Activated T-cell treated with anti-CD3 and anti-CD28 coated beads, Interleukin-2, amount 50 U/mL, for 24 hours (primary cell): Measurements from ENCODE around the gene C22orf42.
A peak's percentile ranks its signal among the peaks of the same experiment; 100 is the strongest.
"Not testable (repeated sequence)": the region's sequence is repeated elsewhere in the genome, so short reads cannot be mapped to it uniquely, and the experiment has no call there.

ENCODE experiments used
- DNase-seq: peaks from one replicate; pipeline ENCODE4 v3.0.0-alpha.2; 2020
- H3K27ac Mint-ChIP-seq: 2 replicates; pipeline ENCODE4 v1.8.0; 2020; ENCODE audit warnings: mild to moderate bottlenecking, mixed read lengths
- H3K27me3 Mint-ChIP-seq: 2 replicates; pipeline ENCODE4 v1.8.0; 2020; ENCODE audit warnings: mixed read lengths
- H3K36me3 Mint-ChIP-seq: 2 replicates; pipeline ENCODE4 v1.8.0; 2020; ENCODE audit warnings: low read depth, mixed read lengths
- H3K4me1 Mint-ChIP-seq: 2 replicates; pipeline ENCODE4 v1.8.0; 2020; ENCODE audit warnings: low read depth, mixed read lengths
- H3K4me3 Mint-ChIP-seq: 2 replicates; pipeline ENCODE4 v1.8.0; 2020; ENCODE audit warnings: mild to moderate bottlenecking, moderate library complexity, mixed read lengths
- H3K9me3 Mint-ChIP-seq: 2 replicates; pipeline ENCODE4 v1.8.0; 2020; ENCODE audit warnings: mixed read lengths

Gene C22orf42

DNA sequence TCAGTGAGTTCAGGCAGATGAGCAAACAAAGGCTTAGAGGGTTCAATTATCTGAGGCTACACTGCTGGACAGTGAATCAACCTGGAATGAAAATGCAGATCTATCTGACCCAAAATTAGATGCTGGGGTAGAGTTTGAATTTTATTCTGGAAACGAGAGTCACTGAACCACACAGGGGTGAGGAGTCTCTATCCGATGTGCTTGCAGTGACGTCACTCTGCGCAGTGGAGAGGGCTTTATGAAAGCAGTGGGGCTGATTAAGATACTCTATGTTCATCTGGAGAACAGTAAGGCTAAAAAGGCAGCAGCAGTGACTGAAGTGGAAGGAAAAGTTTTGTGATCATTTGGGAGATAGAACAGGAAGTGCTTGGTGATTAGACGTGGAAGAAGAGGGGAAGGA lies 1.3 kb upstream of the C22orf42 start:
- not testable (repeated sequence) for H3K27me3 Mint-ChIP-seq, H3K27ac Mint-ChIP-seq, H3K9me3 Mint-ChIP-seq, H3K4me1 Mint-ChIP-seq, DNase-seq, H3K36me3 Mint-ChIP-seq, H3K4me3 Mint-ChIP-seq

DNA sequence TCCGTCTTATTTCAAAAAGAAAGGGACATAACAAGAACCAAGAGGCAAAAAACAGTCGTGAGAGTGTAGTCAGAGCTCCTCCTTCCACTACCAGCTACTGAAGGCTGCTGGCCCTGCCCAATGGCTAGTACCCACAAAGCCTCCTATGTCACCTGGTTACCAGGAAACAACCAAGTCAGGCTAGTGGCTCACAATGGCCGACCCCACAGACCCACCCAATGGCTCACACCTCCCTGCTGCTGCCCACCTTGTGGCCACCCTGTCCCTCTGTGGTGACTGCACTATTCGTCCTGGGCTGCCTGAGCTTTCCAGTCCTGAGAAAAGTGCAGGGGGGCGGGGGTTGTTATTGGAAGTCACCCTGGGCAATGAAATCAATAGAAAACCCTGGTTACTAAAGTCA lies 1.5 kb downstream of the C22orf42 start:
- H3K27ac Mint-ChIP-seq, H3K36me3 Mint-ChIP-seq, H3K4me1 Mint-ChIP-seq, H3K27me3 Mint-ChIP-seq, H3K4me3 Mint-ChIP-seq, DNase-seq, H3K9me3 Mint-ChIP-seq: not testable (repeated sequence)

DNA sequence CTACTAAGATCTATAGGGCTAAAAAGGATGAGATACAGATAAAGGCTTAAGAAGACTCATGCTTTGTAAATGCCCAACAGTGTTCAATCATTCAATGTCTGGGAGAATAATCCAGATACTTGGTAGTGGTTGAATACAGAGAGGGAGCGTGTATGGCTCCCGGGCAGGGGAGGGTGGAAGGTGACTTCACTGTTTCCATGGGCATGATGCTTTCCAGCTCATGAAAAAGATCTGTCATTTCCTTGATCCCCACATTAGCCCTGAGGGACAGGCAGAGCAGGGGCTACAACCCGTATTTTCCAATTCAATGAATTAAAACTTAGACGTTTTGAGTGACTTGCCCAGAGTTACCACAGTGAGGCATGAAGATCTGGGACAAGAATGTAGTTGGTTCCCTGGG lies 4.4 kb downstream of the C22orf42 start:
- H3K27me3 Mint-ChIP-seq, H3K4me1 Mint-ChIP-seq, H3K27ac Mint-ChIP-seq, H3K9me3 Mint-ChIP-seq, H3K36me3 Mint-ChIP-seq, H3K4me3 Mint-ChIP-seq, DNase-seq: not testable (repeated sequence)

DNA sequence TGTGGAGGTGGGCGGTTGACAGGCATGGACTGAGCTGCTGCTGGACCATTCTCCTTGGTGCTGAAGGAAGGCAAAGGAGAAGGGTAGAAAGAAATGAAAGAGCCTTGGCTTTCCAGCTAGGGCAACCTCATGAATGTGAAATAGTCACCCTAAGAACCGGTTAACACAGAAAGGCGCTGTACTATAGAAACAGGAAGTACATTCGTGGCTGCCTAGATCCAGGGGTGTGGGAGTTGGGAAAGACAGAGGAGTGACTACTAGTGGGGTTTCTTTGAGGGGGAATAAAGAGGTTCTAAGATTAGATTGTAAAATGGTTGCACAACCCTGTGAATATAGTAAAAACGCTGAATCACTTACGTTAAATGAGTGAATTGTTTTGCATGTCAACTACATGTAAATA lies 7.5 kb downstream of the C22orf42 start:
- not testable (repeated sequence) for H3K27me3 Mint-ChIP-seq, DNase-seq, H3K4me3 Mint-ChIP-seq, H3K9me3 Mint-ChIP-seq, H3K27ac Mint-ChIP-seq, H3K36me3 Mint-ChIP-seq, H3K4me1 Mint-ChIP-seq

DNA sequence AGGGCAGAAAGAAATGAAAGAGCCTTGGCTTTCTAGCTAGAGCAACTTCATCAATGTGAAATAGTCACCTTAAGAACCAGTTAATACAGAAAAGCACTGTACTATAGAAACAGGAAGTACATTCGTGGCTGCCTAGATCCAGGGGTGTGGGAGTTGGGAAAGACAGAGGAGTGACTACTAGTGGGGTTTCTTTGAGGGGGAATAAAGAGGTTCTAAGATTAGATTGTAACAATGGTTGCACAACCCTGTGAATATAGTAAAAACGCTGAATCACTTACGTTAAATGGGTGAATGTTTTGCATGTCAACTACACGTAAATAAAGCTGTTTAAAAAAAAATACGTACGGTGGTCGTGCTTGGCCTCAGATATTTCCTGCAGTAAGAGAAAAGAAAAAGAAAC lies 8.5 kb downstream of the C22orf42 start:
- not testable (repeated sequence) for H3K4me1 Mint-ChIP-seq, H3K27ac Mint-ChIP-seq, DNase-seq, H3K27me3 Mint-ChIP-seq, H3K4me3 Mint-ChIP-seq, H3K9me3 Mint-ChIP-seq, H3K36me3 Mint-ChIP-seq

DNA sequence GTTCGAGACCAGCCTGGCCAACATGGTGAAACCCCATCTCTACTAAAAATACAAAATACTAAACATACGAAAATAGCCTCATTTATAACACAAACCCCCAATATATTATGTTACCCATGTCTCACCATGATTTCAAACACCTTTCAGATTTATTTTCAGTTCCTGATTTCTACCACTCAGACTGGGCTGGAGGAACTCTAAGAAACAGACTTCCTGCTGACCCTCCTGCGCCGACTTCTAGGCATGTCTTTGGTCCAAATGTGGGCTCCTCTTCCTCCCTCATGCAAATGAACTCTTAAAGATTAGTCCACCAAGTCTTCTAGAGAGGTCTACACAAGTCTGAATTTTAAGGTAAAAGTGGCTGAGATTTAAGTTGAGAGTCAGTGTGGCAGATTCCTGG lies 10.7 kb downstream of the C22orf42 start:
- H3K27ac Mint-ChIP-seq, H3K4me3 Mint-ChIP-seq: not testable (repeated sequence)

DNA sequence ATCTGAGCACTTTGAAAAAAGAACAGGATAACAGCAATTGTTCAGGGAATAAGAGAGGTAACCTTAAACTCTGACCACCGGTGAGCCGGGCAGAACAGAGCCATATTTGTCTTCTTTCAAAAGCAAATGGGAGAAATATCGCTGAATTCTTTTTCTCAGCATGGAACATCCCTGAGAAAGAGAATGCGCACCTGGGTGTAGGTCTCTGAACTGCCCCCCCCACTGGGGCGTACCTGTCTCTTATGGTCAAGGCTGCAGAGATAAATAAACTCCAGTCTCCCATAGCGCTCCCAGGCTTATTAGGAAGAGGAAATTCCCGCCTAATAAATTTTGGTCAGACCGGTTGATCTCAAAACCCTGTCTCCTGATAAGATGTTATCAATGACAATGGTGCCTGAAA lies 12.0 kb downstream of the C22orf42 start:
- not testable (repeated sequence) for H3K9me3 Mint-ChIP-seq, H3K27me3 Mint-ChIP-seq, H3K27ac Mint-ChIP-seq, DNase-seq, H3K4me3 Mint-ChIP-seq, H3K36me3 Mint-ChIP-seq
- H3K4me1 Mint-ChIP-seq: peaks cover 30% of the 10 kb centered on the region

More for the DNA sequence above, 10.7 kb downstream of the C22orf42 start:
- H3K36me3 Mint-ChIP-seq, H3K27me3 Mint-ChIP-seq, DNase-seq, H3K9me3 Mint-ChIP-seq: not testable (repeated sequence)
- H3K4me1 Mint-ChIP-seq: peaks cover 24% of the 10 kb centered on the region

DNA sequence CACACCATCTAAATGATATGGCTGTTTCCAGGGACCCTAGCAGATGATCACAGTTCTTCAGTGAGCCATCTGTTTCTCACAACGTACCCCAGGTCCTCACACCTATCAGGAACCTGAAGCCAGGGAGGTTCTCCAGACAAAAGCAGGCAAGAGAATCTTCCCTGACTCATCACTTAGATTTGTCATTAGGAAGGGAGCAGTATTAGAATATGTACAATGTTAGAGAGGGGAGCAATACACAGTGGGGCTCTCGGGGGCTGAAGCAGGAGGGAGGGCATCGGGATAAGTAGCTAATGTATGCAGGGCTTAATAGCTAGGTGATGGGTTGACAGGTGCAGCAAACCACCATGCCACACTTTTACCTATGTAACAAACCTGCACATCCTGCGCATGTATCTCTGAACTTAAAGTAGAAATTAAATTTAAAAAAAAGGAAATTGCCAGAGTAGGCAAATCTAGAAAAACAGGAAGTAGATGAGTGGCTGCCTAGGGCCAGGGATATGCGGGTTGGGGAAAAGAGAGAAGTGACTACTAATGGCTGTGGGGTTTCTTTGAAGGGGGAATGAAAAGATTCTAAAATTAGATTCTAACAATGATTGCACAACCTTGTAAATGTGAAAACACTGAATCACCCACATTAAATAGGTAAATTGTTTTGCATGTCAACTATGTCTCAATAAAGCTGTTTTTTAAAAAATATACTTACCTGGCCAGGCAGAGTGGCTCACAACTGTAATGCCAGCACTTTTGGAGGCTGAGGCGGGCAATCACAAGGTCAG lies 14.4 kb downstream of the C22orf42 start:
- Mint-ChIP-seq H3K36me3 (no peaks in the 10 kb centered on the region), H3K27me3 (no peaks in the 10 kb centered on the region), H3K4me3 (no peak overlapping the region), H3K9me3 (peaks cover 9% of the 10 kb centered on the region), H3K4me1 (peaks cover 43% of the 10 kb centered on the region), H3K27ac (no peak overlapping the region)
- no peak for DNase-seq

DNA sequence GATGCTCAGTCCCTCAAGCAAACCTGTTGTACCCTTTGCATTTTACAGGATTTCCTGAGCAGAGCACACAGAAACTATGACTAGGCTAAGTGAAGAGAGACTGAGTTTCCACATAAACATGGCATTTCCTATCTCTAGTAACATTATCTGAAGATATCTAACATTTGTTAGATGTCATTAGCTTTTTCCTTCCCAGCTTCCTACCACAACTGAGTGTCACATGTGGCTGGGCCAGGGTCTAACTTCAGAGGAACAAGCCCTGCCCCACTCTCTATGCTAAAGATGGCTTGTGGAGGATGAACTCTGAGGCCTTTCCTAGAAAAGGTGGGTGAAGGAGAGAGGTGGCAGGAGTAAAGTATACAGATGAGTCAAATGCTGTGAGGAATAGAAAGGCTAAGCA lies 16.5 kb downstream of the C22orf42 start:
- Mint-ChIP-seq H3K4me3 (no peak overlapping the region), H3K9me3 (peaks cover 6% of the 10 kb centered on the region), H3K27ac (peak overlapping the region; percentile 92), H3K36me3 (no peaks in the 10 kb centered on the region), H3K27me3 (no peaks in the 10 kb centered on the region), H3K4me1 (peaks cover 54% of the 10 kb centered on the region)
- DNase-seq: no peak

DNA sequence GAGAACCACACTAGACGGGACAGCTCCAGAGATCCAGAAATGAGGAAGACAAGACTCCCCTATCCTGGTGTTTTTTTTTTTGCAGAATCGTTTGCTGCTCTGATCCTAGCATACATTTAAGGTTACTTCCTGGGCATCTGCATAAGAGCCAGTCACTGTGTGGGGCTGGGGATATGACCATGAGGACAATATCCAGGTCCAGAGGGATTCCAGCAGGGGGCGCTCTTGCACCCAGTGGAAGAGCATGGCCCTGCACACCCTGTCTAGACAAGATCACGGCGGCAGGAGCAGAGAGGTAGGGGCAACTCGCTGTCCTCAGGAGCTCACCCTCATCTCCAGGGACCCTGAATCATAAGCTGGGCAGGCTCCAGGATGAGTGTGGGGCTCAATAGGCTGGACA lies 18.4 kb downstream of the C22orf42 start:
- H3K27me3 Mint-ChIP-seq, H3K4me3 Mint-ChIP-seq, H3K36me3 Mint-ChIP-seq, DNase-seq, H3K9me3 Mint-ChIP-seq, H3K27ac Mint-ChIP-seq: not testable (repeated sequence)
- H3K4me1 Mint-ChIP-seq: peaks cover 69% of the 10 kb centered on the region

DNA sequence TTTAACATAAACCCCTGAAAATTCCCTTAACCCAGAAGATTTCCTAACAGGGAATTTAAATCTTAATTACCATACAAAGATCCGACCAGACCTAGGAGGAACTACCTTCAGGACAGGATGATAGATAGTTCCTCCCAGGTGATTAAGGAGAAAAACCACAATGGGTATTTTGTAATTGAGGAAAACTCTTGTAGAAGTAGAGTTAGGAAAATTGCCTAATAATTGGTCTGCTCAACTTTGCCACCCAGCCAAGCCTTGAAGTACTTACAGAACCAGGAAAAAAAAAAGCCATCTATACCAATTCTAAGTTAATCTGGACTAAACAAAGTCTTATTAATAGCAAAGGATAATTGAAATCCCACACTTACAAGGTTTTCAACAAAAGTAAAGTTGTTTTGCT lies 20.5 kb downstream of the C22orf42 start:
- H3K27me3 Mint-ChIP-seq, H3K36me3 Mint-ChIP-seq, H3K9me3 Mint-ChIP-seq, DNase-seq: not testable (repeated sequence)
- peak overlapping the region; percentile 92 for H3K27ac Mint-ChIP-seq
- H3K4me1 Mint-ChIP-seq: peaks cover 54% of the 10 kb centered on the region
- H3K4me3 Mint-ChIP-seq: peak overlapping the region; percentile 80

DNA sequence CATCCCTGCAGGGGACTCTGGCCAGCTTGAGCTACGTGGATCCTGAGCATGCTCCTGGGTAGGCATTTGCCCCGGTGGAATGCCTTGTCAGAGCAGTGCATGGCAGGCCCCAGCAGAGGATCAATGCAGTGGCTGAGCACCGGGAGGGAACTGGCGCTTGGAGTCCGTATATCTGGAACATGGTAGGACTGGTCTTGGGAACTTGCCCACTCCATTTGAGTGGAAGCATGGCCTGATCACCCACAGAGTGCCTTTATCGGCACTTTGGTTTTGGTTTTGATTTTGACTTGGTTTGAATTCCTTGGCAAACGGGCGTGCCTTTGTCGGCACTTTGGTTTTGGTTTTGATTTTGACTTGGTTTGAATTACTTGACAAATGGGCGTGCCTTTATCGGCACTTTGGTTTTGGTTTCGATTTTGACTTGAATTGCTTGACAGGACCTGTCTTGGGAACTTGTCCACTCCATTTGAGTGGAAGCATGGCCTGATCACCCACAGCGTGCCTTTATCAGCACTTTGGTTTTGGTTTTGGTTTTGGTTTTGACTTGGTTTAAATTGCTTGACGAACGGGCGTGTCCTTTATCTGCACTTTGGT lies 21.3 kb downstream of the C22orf42 start:
- H3K27me3 Mint-ChIP-seq, H3K9me3 Mint-ChIP-seq, H3K36me3 Mint-ChIP-seq: not testable (repeated sequence)
- peak; percentile 66 for DNase-seq
- peaks cover 46% of the 10 kb centered on the region for H3K4me1 Mint-ChIP-seq
- H3K4me3 Mint-ChIP-seq: peak overlapping the region; percentile 80
- H3K27ac Mint-ChIP-seq: peak overlapping the region; percentile 92

DNA sequence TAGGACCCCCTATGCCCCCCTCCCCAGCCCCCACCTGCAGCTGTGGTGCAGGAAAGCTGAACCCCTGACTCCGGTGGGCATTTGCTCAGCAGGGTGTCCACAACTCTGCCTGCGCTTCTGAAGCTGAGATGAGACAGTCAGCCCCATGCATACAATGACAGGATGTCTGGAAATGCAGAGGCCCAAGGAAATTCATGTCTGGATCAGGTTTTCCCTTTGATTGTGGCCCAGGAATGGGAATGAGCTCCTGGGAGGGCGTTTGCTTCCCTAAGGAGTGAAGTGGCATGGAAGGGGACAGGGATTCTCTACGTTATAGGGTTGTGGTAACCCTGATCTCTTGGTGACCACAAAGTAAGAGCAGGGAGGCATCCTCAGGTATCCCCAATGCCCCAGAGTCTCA lies 22.2 kb downstream of the C22orf42 start:
- not testable (repeated sequence) for H3K9me3 Mint-ChIP-seq, H3K36me3 Mint-ChIP-seq, H3K27ac Mint-ChIP-seq, H3K27me3 Mint-ChIP-seq, DNase-seq
- Mint-ChIP-seq H3K4me1 (peaks cover 39% of the 10 kb centered on the region), H3K4me3 (peak overlapping the region; percentile 80)

DNA sequence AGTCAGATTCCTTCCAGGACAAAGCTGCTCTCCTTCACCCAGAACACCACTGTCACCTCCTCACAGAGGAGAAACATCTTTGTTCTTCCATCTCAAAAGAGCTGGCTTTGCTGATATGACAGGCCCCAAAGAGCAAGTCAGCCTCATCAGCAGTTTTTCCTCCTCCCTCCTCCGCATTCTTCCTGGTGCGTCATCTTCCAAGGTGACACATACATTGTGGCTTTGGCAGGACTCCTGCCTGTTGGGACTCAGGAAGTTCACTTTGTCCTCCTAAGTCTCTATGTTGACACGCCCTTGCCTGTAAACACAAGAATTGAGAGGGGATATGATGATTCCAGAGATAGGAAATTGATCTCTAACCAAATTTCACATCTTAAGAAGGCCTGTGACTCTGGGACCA lies 23.1 kb downstream of the C22orf42 start:
- H3K36me3 Mint-ChIP-seq, H3K4me3 Mint-ChIP-seq, H3K27ac Mint-ChIP-seq, H3K9me3 Mint-ChIP-seq, H3K27me3 Mint-ChIP-seq, DNase-seq: not testable (repeated sequence)
- H3K4me1 Mint-ChIP-seq: peaks cover 30% of the 10 kb centered on the region

DNA sequence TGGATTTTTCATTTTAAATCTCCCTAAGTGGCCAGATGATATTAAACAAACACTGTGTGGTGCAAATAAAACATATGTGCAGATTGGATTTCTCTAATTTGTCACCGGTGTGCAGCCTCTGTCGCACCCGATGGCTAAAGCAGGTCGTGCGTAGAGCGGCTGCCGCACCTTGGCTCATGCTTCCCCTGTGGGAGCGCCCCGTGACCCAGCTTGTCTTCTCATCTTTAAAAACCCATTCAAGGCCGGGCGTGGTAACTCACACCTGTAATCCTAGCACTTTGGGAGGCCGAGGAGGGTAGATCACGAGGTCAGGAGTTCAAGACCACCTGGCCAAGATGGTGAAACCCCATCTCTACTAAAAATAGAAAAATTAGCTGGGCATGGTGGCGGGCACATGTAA lies 24.3 kb downstream of the C22orf42 start:
- H3K9me3 Mint-ChIP-seq, DNase-seq, H3K4me3 Mint-ChIP-seq, H3K27ac Mint-ChIP-seq, H3K27me3 Mint-ChIP-seq, H3K36me3 Mint-ChIP-seq: not testable (repeated sequence)
- H3K4me1 Mint-ChIP-seq: peaks cover 28% of the 10 kb centered on the region

DNA sequence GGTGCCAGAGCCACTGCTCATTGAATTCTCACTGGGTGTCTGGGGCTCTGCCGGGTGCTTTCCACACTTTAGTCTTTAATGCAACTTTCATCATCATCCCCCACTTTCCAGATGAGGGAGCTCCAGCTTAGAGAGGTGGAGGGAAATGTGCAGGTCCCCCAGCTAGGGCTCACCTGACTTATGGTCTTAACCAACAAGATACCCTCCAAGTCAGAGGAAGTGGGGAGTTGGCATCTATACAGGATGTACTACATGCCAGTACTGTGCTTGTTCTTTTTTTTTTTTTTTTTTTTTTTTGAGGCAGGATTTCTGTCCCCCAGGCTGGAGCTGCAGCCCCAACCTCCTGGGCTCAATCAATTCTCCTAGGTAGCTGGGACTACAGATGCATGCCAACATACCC lies 26.3 kb downstream of the C22orf42 start:
- H3K4me1 Mint-ChIP-seq: peaks cover 19% of the 10 kb centered on the region
- H3K27ac Mint-ChIP-seq: no peak overlapping the region
- no peak for DNase-seq
- H3K4me3 Mint-ChIP-seq: no peak overlapping the region
- no peaks in the 10 kb centered on the region for H3K36me3 Mint-ChIP-seq
- no peaks in the 10 kb centered on the region for H3K9me3 Mint-ChIP-seq
- H3K27me3 Mint-ChIP-seq: no peaks in the 10 kb centered on the region
